Islet of Langerhans (tissue), 1 donor: ENCODE data around the gene OTX2.

Source experiments
- FAIRE-seq: peaks from one replicate; lab custom pipeline; 2011; peaks lifted over from hg19 to GRCh38; lab: Jason Lieb, UNC

Gene OTX2

GRCh38 chr14:56796259-56796658, 14.0 kb downstream of the OTX2 start:
- no peak for FAIRE-seq

DNA sequence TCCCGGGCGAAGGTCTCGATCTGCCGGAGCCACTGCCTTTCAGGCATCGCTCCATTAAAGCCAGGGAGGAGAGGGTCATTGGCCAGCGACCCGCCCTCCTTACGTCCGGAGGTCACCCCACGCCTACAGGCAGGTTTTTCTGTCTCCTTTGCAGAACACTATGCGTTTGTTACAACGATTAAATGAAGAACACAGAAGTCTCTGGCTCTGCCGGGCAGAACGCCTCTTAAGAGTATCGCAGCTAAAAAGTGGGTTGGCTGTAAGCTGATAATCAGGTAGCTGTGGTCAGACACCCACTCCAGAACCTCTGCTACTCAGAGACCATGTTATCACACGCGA, 15.0 kb downstream of the OTX2 start:
- no peak for FAIRE-seq

DNA sequence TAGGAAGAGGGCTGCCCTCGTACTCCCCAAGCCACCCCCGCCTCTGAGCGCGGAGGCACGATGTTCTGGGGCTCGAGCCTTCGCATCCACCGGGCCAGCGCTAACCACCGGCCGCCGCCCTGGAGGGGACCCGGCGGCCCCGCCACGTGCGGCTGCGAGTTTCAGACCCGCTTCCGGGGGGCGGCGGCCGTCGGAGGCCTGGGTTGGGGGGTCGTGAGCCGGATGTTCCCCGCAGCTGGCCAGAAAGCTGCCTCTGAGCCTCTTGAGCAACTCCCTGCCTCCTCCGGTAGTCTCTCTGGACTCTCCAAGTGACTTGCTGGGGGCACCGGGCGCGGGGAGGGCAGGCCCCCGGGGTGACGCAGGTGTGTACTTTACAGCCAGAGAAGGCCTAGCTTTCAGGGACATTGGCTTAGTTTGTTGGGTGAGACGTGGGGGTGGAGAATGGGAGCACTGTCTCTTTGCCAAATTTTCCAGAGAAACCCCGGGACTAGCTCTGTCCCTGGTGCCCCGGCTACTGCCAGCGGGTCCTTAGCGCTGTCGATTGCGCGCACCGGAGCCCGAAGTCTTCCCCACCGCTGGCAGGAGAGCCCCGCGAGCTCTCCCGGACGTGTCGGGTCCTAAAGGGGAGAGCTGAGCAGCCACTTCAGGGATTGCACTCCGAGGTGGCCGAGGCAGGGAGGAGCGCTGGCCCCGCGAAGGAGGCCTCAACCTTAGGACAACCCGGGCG, 15.6 kb downstream of the OTX2 start:
- FAIRE-seq = no peak

DNA sequence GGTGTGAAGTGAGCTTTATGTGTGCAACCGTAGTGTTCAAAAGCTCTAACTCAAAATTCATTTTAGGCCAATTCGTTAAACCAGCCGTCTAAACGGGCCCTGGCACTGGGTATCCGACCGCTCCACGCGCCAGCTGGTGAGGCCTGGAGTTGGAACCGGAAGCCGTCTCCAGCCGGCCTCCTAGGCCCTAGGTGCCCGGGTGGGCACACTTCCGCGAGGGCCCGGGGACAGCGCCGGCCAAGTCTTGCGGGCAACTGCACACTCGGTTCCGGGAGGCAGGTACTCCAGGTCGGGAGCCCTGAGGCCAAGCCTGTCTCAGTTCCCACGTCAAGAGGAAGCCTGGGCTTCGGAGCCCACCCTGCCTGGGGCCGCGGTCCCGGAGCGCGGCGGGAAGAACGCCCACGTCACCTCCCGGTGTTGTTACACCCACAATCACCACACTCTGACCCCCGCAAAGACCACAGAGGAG, 16.2 kb downstream of the OTX2 start:
- no peak for FAIRE-seq

DNA sequence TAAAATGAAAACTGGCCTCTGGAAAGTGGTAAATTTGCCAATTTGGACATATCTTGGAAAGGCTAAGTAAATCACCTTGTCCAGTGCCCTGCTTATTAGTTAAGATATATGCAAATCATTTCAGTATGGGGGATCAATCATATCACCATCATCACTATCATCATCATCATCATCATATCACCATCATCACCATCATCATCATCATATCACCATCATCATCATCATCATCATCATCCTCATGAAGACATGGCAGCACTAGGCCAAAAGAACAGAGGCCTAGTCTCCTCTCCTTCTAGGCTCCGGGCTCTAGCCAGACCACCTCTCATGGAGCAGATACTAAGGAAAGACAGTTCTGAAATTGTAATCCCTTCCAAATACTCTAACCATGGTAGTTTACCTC, 20.3 kb downstream of the OTX2 start:
- FAIRE-seq = no peak

DNA sequence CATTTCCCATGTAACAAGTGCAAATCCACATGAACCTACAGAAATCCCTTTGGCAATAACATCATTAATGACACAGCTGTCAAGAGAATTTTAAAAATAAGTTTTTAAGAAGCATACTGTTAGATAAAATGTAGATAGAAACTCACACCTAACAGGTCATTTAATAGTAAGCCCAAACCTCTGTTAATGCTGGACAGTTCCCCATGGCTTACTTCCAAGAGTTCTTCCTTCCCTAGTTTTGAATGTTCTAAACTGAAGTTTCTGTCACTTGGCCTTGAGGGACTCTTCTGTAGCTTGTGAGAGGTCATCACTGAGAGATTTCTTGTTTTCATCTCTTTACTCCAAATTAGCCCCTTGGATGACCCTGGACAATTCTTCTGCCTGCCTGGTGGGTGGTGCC, 22.7 kb downstream of the OTX2 start:
- FAIRE-seq = no peak

DNA sequence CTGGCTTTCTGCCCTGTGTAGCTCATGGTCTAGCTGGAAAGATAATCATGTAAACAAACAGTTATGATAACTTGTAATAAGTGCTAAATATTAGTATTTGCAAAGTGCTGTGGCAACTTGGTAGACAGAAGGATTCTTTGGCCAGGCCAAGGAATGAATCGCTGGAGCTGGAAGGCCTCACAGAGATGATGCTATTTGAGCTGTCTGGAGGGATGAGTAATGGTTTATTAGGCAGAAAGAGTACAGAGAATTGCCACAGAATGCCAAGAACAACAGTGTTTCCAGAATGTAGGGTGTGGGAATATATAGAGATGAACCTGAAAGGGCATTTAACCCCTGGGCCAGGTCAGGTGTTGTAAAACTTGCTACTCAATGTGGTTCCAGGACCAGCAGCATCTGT, 27.6 kb downstream of the OTX2 start:
- no peak for FAIRE-seq

DNA sequence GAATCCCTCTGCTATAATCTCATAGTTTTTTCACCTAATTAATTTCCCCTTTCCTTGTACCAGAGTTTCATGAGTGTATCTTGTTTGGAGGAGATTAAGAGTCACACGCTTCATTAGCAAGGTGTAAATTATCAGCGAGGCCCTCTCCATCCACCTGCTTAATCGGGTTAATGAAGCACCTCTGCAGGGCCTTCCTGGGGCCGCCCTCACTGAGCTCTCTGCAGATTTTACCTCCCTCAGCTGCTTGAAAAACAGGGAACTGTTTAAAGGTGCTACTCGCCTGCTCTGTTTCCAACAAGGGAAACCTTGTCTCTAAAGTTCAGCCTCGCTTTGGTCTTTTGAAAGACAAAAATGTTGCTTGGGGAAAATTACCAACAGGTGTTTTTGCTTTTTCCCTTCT, 35.8 kb downstream of the OTX2 start:
- no peak for FAIRE-seq

GRCh38 chr14:56770512-56770911, 39.8 kb downstream of the OTX2 start:
- FAIRE-seq = no peak

DNA sequence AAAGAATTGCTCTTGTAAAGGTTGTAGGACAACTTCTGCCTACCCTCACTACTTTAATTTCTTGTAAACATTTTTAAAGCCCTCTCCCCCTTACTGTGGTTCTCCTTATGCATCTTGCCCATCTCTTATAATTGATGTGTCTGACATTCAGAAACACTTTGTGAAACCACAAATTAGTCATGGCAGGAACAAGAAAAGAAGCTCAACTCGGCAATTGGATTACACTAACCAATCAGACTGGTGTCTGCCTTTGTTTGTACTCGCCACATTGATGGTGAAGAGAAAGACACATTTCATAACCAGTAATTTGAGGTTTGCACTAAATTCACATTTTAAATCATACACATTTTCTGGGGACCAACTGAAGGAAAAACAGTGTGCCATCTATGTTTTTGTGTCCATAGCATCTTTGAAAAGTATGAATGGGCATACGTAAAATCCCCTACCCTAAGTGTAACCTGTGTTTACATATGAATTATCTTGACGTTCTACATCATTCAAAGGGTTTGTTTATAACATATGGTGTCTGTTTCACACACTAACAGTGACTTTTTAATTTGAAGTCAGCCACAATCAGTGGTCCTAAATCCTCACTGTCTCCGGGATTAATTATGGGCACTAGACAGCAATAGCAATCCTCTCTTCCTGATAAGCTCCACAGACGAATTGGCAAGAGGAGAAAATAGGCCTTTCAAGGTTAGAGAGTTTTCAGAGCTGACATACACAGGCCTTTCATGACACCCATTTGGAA, 49.9 kb downstream of the OTX2 start:
- FAIRE-seq = no peak

DNA sequence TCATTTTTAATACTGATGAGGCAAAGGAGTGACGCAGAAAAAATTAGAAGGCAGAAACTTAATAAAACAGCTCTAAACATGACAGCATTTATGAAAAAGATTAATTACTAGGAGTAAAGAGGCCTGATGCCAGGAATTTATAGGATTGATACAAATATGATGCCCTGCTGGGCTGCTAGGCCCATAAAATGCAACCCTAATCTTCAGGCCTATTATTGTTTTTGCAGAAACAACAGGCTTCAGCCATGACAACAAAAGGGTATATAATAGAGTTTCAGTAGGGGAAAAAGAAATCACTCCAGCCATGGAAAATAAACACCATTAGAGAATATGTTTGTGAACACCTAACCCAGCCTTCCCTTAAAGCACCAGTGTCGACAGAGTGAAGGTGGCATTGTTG, 50.6 kb downstream of the OTX2 start:
- no peak for FAIRE-seq

- FAIRE-seq = no peak
Observed at GRCh38 chr14:56759094-56759493, 51.2 kb downstream of the OTX2 start.

DNA sequence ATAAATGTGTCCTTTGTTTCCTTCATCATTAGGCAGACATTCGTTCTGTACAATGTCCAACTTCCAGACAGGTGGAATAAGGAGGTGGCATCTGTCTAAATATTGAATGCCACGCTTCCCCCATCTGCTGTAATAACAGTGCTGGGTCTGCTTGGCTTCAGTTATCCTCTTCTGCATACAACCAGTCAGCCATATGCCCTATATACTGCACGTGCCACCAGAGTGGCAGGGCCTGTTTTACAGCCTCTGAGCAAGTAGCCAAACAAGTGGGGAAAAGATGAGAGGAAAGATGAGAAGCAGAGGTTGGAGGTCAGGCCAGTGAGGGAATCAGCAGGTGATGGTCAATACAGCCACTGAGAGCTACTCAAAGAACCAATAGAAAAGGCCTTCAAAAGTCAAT, 55.4 kb downstream of the OTX2 start:
- no peak for FAIRE-seq

- FAIRE-seq = no peak
Observed at GRCh38 chr14:56753396-56753795, 56.9 kb downstream of the OTX2 start.

DNA sequence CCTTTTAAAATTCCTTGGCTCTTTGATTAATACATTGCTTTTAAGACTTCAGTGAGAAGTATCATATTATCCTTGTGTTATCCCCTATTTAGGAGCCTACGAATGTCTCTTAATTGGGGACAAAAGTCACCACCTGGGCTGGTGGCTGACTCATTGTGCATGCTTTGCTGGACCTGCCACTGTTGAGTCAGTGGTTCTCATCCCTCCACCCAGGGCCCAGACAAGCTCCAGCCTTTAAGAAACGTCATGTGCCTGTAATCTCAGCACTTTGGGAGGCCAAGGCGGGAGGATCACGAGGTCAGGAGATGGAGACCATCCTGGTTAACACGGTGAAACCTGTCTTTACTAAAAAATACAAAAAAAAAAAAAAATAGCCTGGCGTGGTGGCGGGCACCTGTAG, 57.9 kb downstream of the OTX2 start:
- no peak for FAIRE-seq

GRCh38 chr14:56751471-56751870, 58.8 kb downstream of the OTX2 start:
- FAIRE-seq = no peak
